Liver (tissue), 9 donors: ENCODE results near the gene DPM3. TPM values are rescaled to one million over a fixed set of nuclear protein-coding genes. Genes with fewer than 3 reads are reported as not detected.

Source experiments
- DNase-seq: peaks from one replicate; pipeline ENCODE4 v3.0.0-alpha.2; 2017; ENCODE audit warnings: low spot score
- H3K27ac ChIP-seq, 2 donors: one replicate each; pipeline ENCODE4 v1.7.0; 2013; ENCODE audit warnings: inconsistent platforms in 2 of 2, low read length in 2 of 2, control low read depth in 1 of 2, low read depth in 1 of 2, mild to moderate bottlenecking in 1 of 2
- H3K27me3 ChIP-seq, 4 donors: one replicate each; pipeline versions ENCODE4 v1.6.1 to v1.7.0; 2013; ENCODE audit warnings: low read length in 3 of 4, inconsistent platforms in 1 of 4, mild to moderate bottlenecking in 1 of 4, moderate library complexity in 1 of 4; ENCODE audit not compliant: control insufficient read depth in 4 of 4, insufficient read depth in 4 of 4
- H3K36me3 ChIP-seq, 4 donors: one replicate each; pipeline versions ENCODE4 v1.6.1 to v1.7.0; 2013; ENCODE audit warnings: low read length in 3 of 4, mild to moderate bottlenecking in 3 of 4, low read depth in 1 of 4, moderate library complexity in 1 of 4; ENCODE audit not compliant: control insufficient read depth in 4 of 4, insufficient read depth in 3 of 4
- H3K4me1 ChIP-seq, 4 donors: one replicate each; pipeline versions ENCODE4 v1.6.1 to v1.7.0; 2013; ENCODE audit warnings: low read length in 3 of 4, mild to moderate bottlenecking in 3 of 4, moderate library complexity in 1 of 4; ENCODE audit not compliant: control insufficient read depth in 4 of 4, insufficient read depth in 4 of 4
- H3K4me3 ChIP-seq, 3 donors: one replicate each; pipeline versions ENCODE4 v1.6.1 to v1.7.0; 2013; ENCODE audit warnings: low read length in 3 of 3, control low read depth in 1 of 3, low read depth in 1 of 3, mild to moderate bottlenecking in 1 of 3
- H3K9ac ChIP-seq, 2 donors: one replicate each; pipeline ENCODE4 v1.7.0; 2013; ENCODE audit warnings: low read length in 2 of 2, mild to moderate bottlenecking in 2 of 2, moderate library complexity in 2 of 2, control low read depth in 1 of 2, low read depth in 1 of 2
- H3K9me3 ChIP-seq, 4 donors: one replicate each; pipeline versions ENCODE4 v1.6.1 to v1.7.0; 2013; ENCODE audit warnings: low read length in 3 of 4; ENCODE audit not compliant: control insufficient read depth in 4 of 4
- ATF3 ChIP-seq: IDR thresholded peaks from 2 replicates; pipeline ENCODE4 v1.6.1; 2016; ENCODE audit warnings: antibody characterized with exemption
- CTCF ChIP-seq: fragments of 150-350 bp; IDR thresholded peaks from 2 replicates; pipeline ENCODE4 v1.5.1; 2017; ENCODE audit warnings: improper control_type of control experiment, low read depth, low read length; ENCODE audit not compliant: missing input control
- EGR1 ChIP-seq, 2 donors: IDR thresholded peaks; 2 replicates each; pipeline ENCODE4 v1.6.1; 2016 to 2018; ENCODE audit warnings: antibody characterized with exemption in 2 of 2, low read depth in 2 of 2
- FOXA1 ChIP-seq: IDR thresholded peaks from 2 replicates; pipeline ENCODE4 v1.6.1; 2016; ENCODE audit warnings: antibody characterized with exemption
- FOXA2 ChIP-seq: IDR thresholded peaks from 2 replicates; pipeline ENCODE4 v1.6.1; 2016; ENCODE audit warnings: antibody characterized with exemption
- GABPA ChIP-seq, 2 donors: IDR thresholded peaks in 1 of 2; conservative IDR thresholded peaks in 1 of 2; 2 replicates each; pipeline ENCODE4 v1.6.1; 2016; ENCODE audit warnings: antibody characterized with exemption in 2 of 2, mild to moderate bottlenecking in 1 of 2, moderate library complexity in 1 of 2
- HNF4A ChIP-seq, 2 donors: conservative IDR thresholded peaks; 2 replicates each; pipeline ENCODE4 v1.6.1; 2016; ENCODE audit warnings: antibody characterized with exemption in 2 of 2, mild to moderate bottlenecking in 2 of 2
- HNF4G ChIP-seq: IDR thresholded peaks from 2 replicates; pipeline ENCODE4 v1.6.1; 2016; ENCODE audit warnings: antibody characterized with exemption
- JUND ChIP-seq, 2 donors: IDR thresholded peaks; 2 replicates each; pipeline ENCODE4 v1.6.1; 2016; ENCODE audit warnings: antibody characterized with exemption in 2 of 2
- MAX ChIP-seq: IDR thresholded peaks from 2 replicates; pipeline ENCODE4 v1.6.1; 2016; ENCODE audit warnings: antibody characterized with exemption
- NR2F2 ChIP-seq: IDR thresholded peaks from 2 replicates; pipeline ENCODE4 v1.6.1; 2016; ENCODE audit warnings: antibody characterized with exemption
- RAD21 ChIP-seq, 2 donors: IDR thresholded peaks; 2 replicates each; pipeline ENCODE4 v1.6.1; 2016; ENCODE audit warnings: antibody characterized with exemption in 2 of 2, mild to moderate bottlenecking in 2 of 2
- REST ChIP-seq: IDR thresholded peaks from 2 replicates; pipeline ENCODE4 v1.6.1; 2016; ENCODE audit warnings: antibody characterized with exemption, mild to moderate bottlenecking
- RXRA ChIP-seq, 2 donors: IDR thresholded peaks; 2 replicates each; pipeline ENCODE4 v1.6.1; 2017 to 2018; ENCODE audit warnings: antibody characterized with exemption in 2 of 2, mild to moderate bottlenecking in 1 of 2
- SP1 ChIP-seq: IDR thresholded peaks from 2 replicates; pipeline ENCODE4 v1.6.1; 2018; ENCODE audit warnings: antibody characterized with exemption, mild to moderate bottlenecking
- TAF1 ChIP-seq: conservative IDR thresholded peaks from 2 replicates; pipeline ENCODE4 v1.6.1; 2016; ENCODE audit warnings: antibody characterized with exemption, mild to moderate bottlenecking
- YY1 ChIP-seq: IDR thresholded peaks from 2 replicates; pipeline ENCODE4 v1.6.1; 2016; ENCODE audit warnings: antibody characterized with exemption, mild to moderate bottlenecking
- ZBTB33 ChIP-seq: IDR thresholded peaks from 2 replicates; pipeline ENCODE4 v1.6.1; 2016; ENCODE audit warnings: antibody characterized with exemption
- WGBS: extraction: QIAGEN DNeasy Blood & Tissue Kit; methylation state at CpG from one replicate; pipeline ENCODE4 v1.1.7; 2013; 5-methylcytosine and 5-hydroxymethylcytosine counted together
- polyA plus RNA-seq, 2 donors: library from polyadenylated mRNA; stranded (reverse) in 1 of 2; unstranded in 1 of 2; fragments of 200-250 nt in 1 of 2; fragments of >200 nt in 1 of 2; fragmentation: Nextera tagmentation in 1 of 2; extraction: Ambion mirVana in 1 of 2; gene quantifications; one replicate each; pipeline versions ENCODE4 v1.2.1 to v1.2.3, GENCODE V29; 2013 to 2015
- total RNA-seq, 2 donors: library from RNA; depleted of rRNA; stranded (reverse); fragments of >200 nt; gene quantifications; one replicate each; pipeline ENCODE4 v1.2.3, GENCODE V29; 2014
- donor health status: healthy.
- donor health status: healthy.
- donor health status: healthy.
- donor health status: healthy.
- donor health status: healthy.

DPM3 gene
- total and polyA plus RNA-seq, 4 donors, result 27.3 to 134 (median 69.1) TPM

- TF ChIP-seq NR2F2 (peak; percentile 88), HNF4G (peak; percentile 93)
Observed at GRCh38 chr1:155128755-155129473, 11.4 kb downstream of the DPM3 start (continued).

- peak overlapping the region; percentile 99 to 100 for H3K9ac ChIP-seq
- H3K4me3 ChIP-seq, result peak overlapping the region; percentile 62 to 99 (median 93)
- TF ChIP-seq RXRA (IDR thresholded peaks at IDR 0.05) (no peak), MAX (no peak), GABPA (IDR thresholded peaks at IDR 0.05 in 1 of 2, conservative IDR thresholded peaks at IDR 0.05 in 1 of 2) (no peak), HNF4G (no peak), EGR1 (IDR thresholded peaks at IDR 0.05; ENCODE audit: low read depth in 2 of 2) (no peak), REST (no peak), TAF1 (no peak), RAD21 (IDR thresholded peaks at IDR 0.05) (peak in 1 of 2 donors; percentile 16), CTCF (no peak), ZBTB33 (no peak), JUND (IDR thresholded peaks at IDR 0.05) (peak in 1 of 2 donors; percentile 23), YY1 (peak; percentile 1), FOXA2 (no peak), HNF4A (conservative IDR thresholded peaks at IDR 0.05) (no peak), ATF3 (no peak), SP1 (no peak), FOXA1 (no peak)
- no peaks in the 10 kb centered on the region for H3K9me3 ChIP-seq
- 2% methylated on average over 17 of the region's 17 CpGs for WGBS
- peaks cover 3 to 42% (median 24%) of the 10 kb centered on the region in 4 donors for H3K4me1 ChIP-seq
- H3K36me3 ChIP-seq, result peaks cover under 1 to 13% (median 12%) of the 10 kb centered on the region in 4 donors
- no peaks in the 10 kb centered on the region for H3K27me3 ChIP-seq
- H3K27ac ChIP-seq, result peak overlapping the region; percentile 99 to 100
- DNase-seq, result no peak
Observed at GRCh38 chr1:155127967-155128754, 12.2 kb downstream of the DPM3 start.
